GM21717 (cell line): ENCODE data around the gene UTP18.
"Not testable (repeated sequence)": the region's sequence is repeated elsewhere in the genome, so short reads cannot be mapped to it uniquely, and the experiment has no call there.

ENCODE experiments used
- ATAC-seq: cut with Tn5 transposase; IDR thresholded peaks from one replicate; pipeline ENCODE4 v1.9.1; 2021; ENCODE audit warnings: mild to moderate bottlenecking, moderate library complexity; ENCODE audit not compliant: unreplicated experiment

Gene UTP18

GRCh38 chr17:51258756-51259563 is 1.4 kb upstream of the UTP18 start:
- ATAC-seq, result no peak

- peak; percentile 79 for ATAC-seq
Measured at GRCh38 chr17:51259564-51260236, 646 bp upstream of the UTP18 start, which contains the start of gene MBTD1. Gene MBTD1 (minus strand): TSS chr17:51260049. CDS start chr17:51225161, 34,888 bp downstream.

- ATAC-seq, result no peak
Measured at GRCh38 chr17:51261024-51261963, 948 bp downstream of the UTP18 start.

GRCh38 chr17:51263006-51263405 is 2.7 kb downstream of the UTP18 start:
- ATAC-seq, result no peak

- not testable (repeated sequence) for ATAC-seq
Measured at GRCh38 chr17:51264466-51264865, 4.1 kb downstream of the UTP18 start.

- ATAC-seq, result no peak
Measured at GRCh38 chr17:51269991-51270390, 9.6 kb downstream of the UTP18 start.

GRCh38 chr17:51270636-51271035 is 10.3 kb downstream of the UTP18 start:
- no peak for ATAC-seq

GRCh38 chr17:51272812-51273211 is 12.5 kb downstream of the UTP18 start:
- no peak for ATAC-seq

- ATAC-seq, result no peak
Measured at GRCh38 chr17:51275381-51275780, 15.0 kb downstream of the UTP18 start.

- no peak for ATAC-seq
Measured at GRCh38 chr17:51279183-51279582, 18.8 kb downstream of the UTP18 start.

GRCh38 chr17:51287412-51287811 is 27.1 kb downstream of the UTP18 start:
- ATAC-seq, result no peak

- no peak for ATAC-seq
Measured at GRCh38 chr17:51289696-51290111, 29.4 kb downstream of the UTP18 start.

- not testable (repeated sequence) for ATAC-seq
Measured at GRCh38 chr17:51294338-51294737, 34.0 kb downstream of the UTP18 start.

GRCh38 chr17:51298508-51299371 is 38.4 kb downstream of the UTP18 start:
- ATAC-seq, result no peak

GRCh38 chr17:51299859-51300258 is 39.5 kb downstream of the UTP18 start:
- ATAC-seq, result no peak

- no peak for ATAC-seq
Measured at GRCh38 chr17:51305182-51305581, 44.8 kb downstream of the UTP18 start.

GRCh38 chr17:51312003-51312402 is 51.7 kb downstream of the UTP18 start:
- not testable (repeated sequence) for ATAC-seq

GRCh38 chr17:51319186-51319585 is 58.8 kb downstream of the UTP18 start:
- no peak for ATAC-seq

- ATAC-seq, result no peak
Measured at GRCh38 chr17:51322390-51323029, 62.2 kb downstream of the UTP18 start.

GRCh38 chr17:51325471-51325870 is 65.1 kb downstream of the UTP18 start:
- no peak for ATAC-seq
